H1 (cell line): ENCODE data around the gene UBA6. TPM values are rescaled to one million over a fixed set of nuclear protein-coding genes. Genes with fewer than 3 reads are reported as not detected.

Experiments
- CTCF ChIA-PET: fragments of 300-600 bp; sonication (Branson Sonifier 250); formaldehyde crosslinking; loops from one replicate; lab custom pipeline; 2021; ENCODE audit not compliant: partially characterized antibody; lab: Charles Lee
- POLR2A ChIA-PET: fragments of 300-600 bp; sonication (Branson Sonifier 250); formaldehyde crosslinking; loops from one replicate; lab custom pipeline; 2021; ENCODE audit warnings: inconsistent platforms; ENCODE audit not compliant: partially characterized antibody; lab: Charles Lee
- DNase-seq, 2 experiments: peaks; one replicate each; pipeline versions ENCODE4 v3.0.0 to v3.0.0-alpha.2; 2010 to 2022; ENCODE audit warnings: low spot score in 2 of 2, low read depth in 1 of 2, mixed read lengths in 1 of 2
- FAIRE-seq: peaks from 2 replicates; lab custom pipeline; 2011; peaks lifted over from hg19 to GRCh38; lab: Jason Lieb, UNC
- H2AFZ ChIP-seq: 2 replicates; pipeline ENCODE4 v1.8.1; 2012; ENCODE audit warnings: low read length, inconsistent platforms
- H2AK5ac ChIP-seq: 2 replicates; pipeline ENCODE4 v1.6.1; 2013; ENCODE audit warnings: low read depth, low read length
- H2BK120ac ChIP-seq: replicated peaks from 2 replicates; pipeline ENCODE3; 2013; ENCODE audit warnings: low read depth, low read length, inconsistent platforms
- H2BK12ac ChIP-seq: 2 replicates; pipeline ENCODE4 v1.6.1; 2013; ENCODE audit warnings: low read depth, low read length
- H2BK15ac ChIP-seq: 2 replicates; pipeline ENCODE4 v1.6.1; 2013; ENCODE audit warnings: low read length
- H2BK20ac ChIP-seq: 2 replicates; pipeline ENCODE4 v1.6.1; 2013; ENCODE audit warnings: low read length
- H2BK5ac ChIP-seq: 2 replicates; pipeline ENCODE4 v1.6.1; 2013; ENCODE audit warnings: low read depth, low read length
- H3K14ac ChIP-seq: 2 replicates; pipeline ENCODE4 v1.6.1; 2013; ENCODE audit warnings: inconsistent platforms; ENCODE audit not compliant: insufficient read length
- H3K18ac ChIP-seq: 2 replicates; pipeline ENCODE4 v1.6.1; 2013; ENCODE audit warnings: low read length; ENCODE audit errors: extremely low read depth
- H3K23ac ChIP-seq: 2 replicates; pipeline ENCODE4 v1.6.1; 2013; ENCODE audit warnings: inconsistent platforms; ENCODE audit not compliant: insufficient read length
- H3K23me2 ChIP-seq: 2 replicates; pipeline ENCODE4 v1.6.1; 2013; ENCODE audit warnings: low read depth, low read length
- H3K27ac ChIP-seq: 2 replicates; pipeline ENCODE4 v1.6.1; 2011; ENCODE audit warnings: low read depth, low read length, inconsistent platforms
- H3K27me3 ChIP-seq, 4 experiments: replicated peaks in 1 of 4; 1 replicate in 1 of 4; 2 replicates in 3 of 4; pipeline versions ENCODE4 v1.6.1 to v1.8.1; 2011 to 2013; ENCODE audit warnings: low read length in 3 of 4, mild to moderate bottlenecking in 3 of 4, inconsistent platforms in 2 of 4, mixed read lengths in 2 of 4, moderate library complexity in 1 of 4; ENCODE audit not compliant: control insufficient read depth in 3 of 4, insufficient read depth in 3 of 4; ENCODE audit errors: extremely low read depth in 1 of 4
- H3K36me3 ChIP-seq, 4 experiments: 2 replicates each; pipeline versions ENCODE4 v1.6.1 to v1.8.1; 2011 to 2013; ENCODE audit warnings: mild to moderate bottlenecking in 4 of 4, low read length in 3 of 4, moderate library complexity in 2 of 4, control low read depth in 1 of 4, inconsistent platforms in 1 of 4; ENCODE audit not compliant: insufficient read depth in 4 of 4, control insufficient read depth in 2 of 4
- H3K4ac ChIP-seq: replicated peaks from 2 replicates; pipeline ENCODE3; 2013; ENCODE audit warnings: low read length, low read depth, mixed read lengths, inconsistent platforms; ENCODE audit not compliant: insufficient read length
- H3K4me1 ChIP-seq, 4 experiments: replicated peaks in 1 of 4; 1 replicate in 1 of 4; 2 replicates in 3 of 4; pipeline versions ENCODE4 v1.6.1 to v1.8.1; 2011 to 2013; ENCODE audit warnings: low read length in 3 of 4, inconsistent platforms in 2 of 4, mixed read lengths in 1 of 4; ENCODE audit not compliant: insufficient read depth in 4 of 4, control insufficient read depth in 3 of 4
- H3K4me2 ChIP-seq, 2 experiments: 2 replicates each; pipeline versions ENCODE4 v1.6.1 to v1.8.1; 2011 to 2013; ENCODE audit warnings: low read depth in 2 of 2, low read length in 2 of 2, control low read depth in 1 of 2, inconsistent platforms in 1 of 2, mild to moderate bottlenecking in 1 of 2; ENCODE audit not compliant: insufficient read depth in 1 of 2
- H3K4me3 ChIP-seq, 4 experiments: fragments of 200-600, 300-600 bp in 1 of 4; sonication (generic), shearing (Covaris generic), sonication (Bioruptor Twin) in 1 of 4; 2 replicates each; pipeline versions ENCODE4 v1.5.1 to v1.8.1; 2011 to 2016; ENCODE audit warnings: low read length in 4 of 4, low read depth in 3 of 4, control low read depth in 2 of 4, inconsistent platforms in 2 of 4, mild to moderate bottlenecking in 2 of 4, mixed read lengths in 1 of 4, moderate library complexity in 1 of 4; ENCODE audit not compliant: insufficient read depth in 2 of 4; ENCODE audit errors: extremely low read depth in 1 of 4
- H3K56ac ChIP-seq: replicated peaks from 2 replicates; pipeline ENCODE3; 2013; ENCODE audit warnings: low read depth, mild to moderate bottlenecking, mixed read lengths, low read length, inconsistent platforms; ENCODE audit not compliant: insufficient read length
- H3K79me1 ChIP-seq: 2 replicates; pipeline ENCODE4 v1.6.1; 2013; ENCODE audit warnings: low read depth, low read length, control low read depth
- H3K79me2 ChIP-seq, 2 experiments: 2 replicates each; pipeline versions ENCODE4 v1.6.1 to v1.8.1; 2012 to 2013; ENCODE audit warnings: low read length in 2 of 2, mild to moderate bottlenecking in 2 of 2, inconsistent platforms in 1 of 2; ENCODE audit not compliant: insufficient read depth in 2 of 2, control insufficient read depth in 1 of 2
- H3K9ac ChIP-seq, 4 experiments: replicated peaks in 1 of 4; 1 replicate in 1 of 4; 2 replicates in 3 of 4; pipeline versions ENCODE4 v1.6.1 to v1.8.1; 2011 to 2013; ENCODE audit warnings: low read depth in 3 of 4, low read length in 3 of 4, control low read depth in 2 of 4, mild to moderate bottlenecking in 2 of 4, moderate library complexity in 2 of 4, inconsistent platforms in 1 of 4; ENCODE audit errors: extremely low read depth in 1 of 4
- H3K9me3 ChIP-seq, 2 experiments: 2 replicates each; pipeline versions ENCODE4 v1.6.1 to v1.8.1; 2012 to 2013; ENCODE audit warnings: mild to moderate bottlenecking in 2 of 2, moderate library complexity in 2 of 2, control low read depth in 1 of 2, inconsistent platforms in 1 of 2, low read depth in 1 of 2, low read length in 1 of 2, mixed read lengths in 1 of 2; ENCODE audit not compliant: insufficient read depth in 2 of 2
- H4K20me1 ChIP-seq, 2 experiments: replicated peaks in 1 of 2; 2 replicates each; pipeline versions ENCODE3 to v1.8.1; 2011 to 2013; ENCODE audit warnings: inconsistent platforms in 2 of 2, low read length in 2 of 2, mild to moderate bottlenecking in 1 of 2; ENCODE audit not compliant: insufficient read depth in 2 of 2, control insufficient read depth in 1 of 2
- H4K5ac ChIP-seq: 2 replicates; pipeline ENCODE4 v1.6.1; 2013; ENCODE audit warnings: low read length, low read depth, mixed read lengths, inconsistent platforms; ENCODE audit not compliant: insufficient read length
- H4K8ac ChIP-seq: 2 replicates; pipeline ENCODE4 v1.8.0; 2013; ENCODE audit warnings: mild to moderate bottlenecking, moderate library complexity, low read length, inconsistent platforms; ENCODE audit not compliant: insufficient read depth; ENCODE audit errors: extremely low read depth
- H4K91ac ChIP-seq: replicated peaks from 2 replicates; pipeline ENCODE3; 2013; ENCODE audit warnings: low read length, mixed read lengths, inconsistent platforms; ENCODE audit not compliant: insufficient read length
- ASH2L ChIP-seq: fragments of 200-600, 300-600 bp; sonication (generic); IDR thresholded peaks from one replicate; pipeline ENCODE4 v1.7.1; 2017; ENCODE audit warnings: low read length
- BRCA1 ChIP-seq: IDR thresholded peaks from 2 replicates; pipeline ENCODE4 v1.6.1; 2012; ENCODE audit warnings: low read depth, low read length, improper control_type of control experiment
- CBX5 ChIP-seq: fragments of 300-800, 300-1000 bp; sonication (generic); IDR thresholded peaks from 2 replicates; pipeline ENCODE4 v1.7.1; 2016; ENCODE audit warnings: antibody characterized with exemption, low read length, low read depth
- CEBPB ChIP-seq: IDR thresholded peaks from 2 replicates; pipeline ENCODE4 v1.6.1; 2012; ENCODE audit warnings: low read depth, low read length
- CHD2 ChIP-seq: IDR thresholded peaks from 2 replicates; pipeline ENCODE4 v1.6.1; 2012; ENCODE audit warnings: low read length, improper control_type of control experiment
- FOSL1 ChIP-seq: IDR thresholded peaks from 2 replicates; pipeline ENCODE4 v1.6.1; 2011; ENCODE audit warnings: mild to moderate bottlenecking, low read depth, low read length, moderate library complexity; ENCODE audit not compliant: insufficient read depth
- GTF2F1 ChIP-seq: IDR thresholded peaks from 2 replicates; pipeline ENCODE4 v1.6.1; 2012; ENCODE audit warnings: low read depth, low read length, improper control_type of control experiment, borderline replicate concordance
- JUND ChIP-seq: IDR thresholded peaks from 2 replicates; pipeline ENCODE4 v1.6.1; 2011; ENCODE audit warnings: mild to moderate bottlenecking, improper control_type of control experiment, low read length
- MAFK ChIP-seq: IDR thresholded peaks from 2 replicates; pipeline ENCODE4 v1.6.1; 2012; ENCODE audit warnings: low read depth, mild to moderate bottlenecking, improper control_type of control experiment, low read length
- SP2 ChIP-seq: IDR thresholded peaks from 2 replicates; pipeline ENCODE4 v1.6.1; 2012; ENCODE audit warnings: mild to moderate bottlenecking, low read length, inconsistent platforms
- TAF7 ChIP-seq: optimal IDR thresholded peaks from 2 replicates; pipeline ENCODE3; 2011; ENCODE audit warnings: low read depth, mild to moderate bottlenecking, inconsistent platforms, low read length, moderate library complexity, borderline replicate concordance
- USF2 ChIP-seq: IDR thresholded peaks from 2 replicates; pipeline ENCODE4 v1.6.1; 2011; ENCODE audit warnings: low read length, improper control_type of control experiment
- WGBS, 2 experiments: shearing (Covaris generic) in 1 of 2; methylation state at CpG; one replicate each; pipeline versions ENCODE4 v1.1.6 to v1.1.7; 2013 to 2015; ENCODE audit warnings: low lambda C conversion rate in 2 of 2, mixed read lengths in 2 of 2, inconsistent platforms in 1 of 2, low coverage in 1 of 2, missing lambda C conversion rate in 1 of 2; ENCODE audit not compliant: insufficient replicate concordance in 2 of 2, insufficient coverage in 1 of 2, insufficient read length in 1 of 2; ENCODE audit errors: extremely low coverage in 1 of 2, missing lambda C conversion rate in 1 of 2; 5-methylcytosine and 5-hydroxymethylcytosine counted together
- polyA plus RNA-seq, 7 experiments: library from polyadenylated mRNA; depleted of rRNA in 3 of 7; stranded (reverse) in 5 of 7; unstranded in 2 of 7; fragments of >200 nt in 5 of 7; fragments of 200-250 nt in 2 of 7; gene quantifications; 1 replicate in 5 of 7; 2 replicates in 1 of 7; 4 replicates in 1 of 7; pipeline versions ENCODE4 v1.2.1 to v1.2.3, GENCODE V29; 2011 to 2013; ENCODE audit warnings: missing spikeins in 2 of 7, mixed read lengths in 2 of 7
- total RNA-seq: library from RNA; stranded (reverse); fragmentation: NEBNext Ultra II Directional; extraction: Animal tissue kit (Norgen Biotek cat#: 25700); gene quantifications from 2 replicates; pipeline ENCODE4 v1.2.1, GENCODE V29; 2021

The UBA6 gene
- total and polyA plus RNA-seq, 2 of the 8 experiments (the other 6 are each of a cell fraction or from before 2014, with no cell fraction given), result 17.4 to 74.3 TPM

DNA sequence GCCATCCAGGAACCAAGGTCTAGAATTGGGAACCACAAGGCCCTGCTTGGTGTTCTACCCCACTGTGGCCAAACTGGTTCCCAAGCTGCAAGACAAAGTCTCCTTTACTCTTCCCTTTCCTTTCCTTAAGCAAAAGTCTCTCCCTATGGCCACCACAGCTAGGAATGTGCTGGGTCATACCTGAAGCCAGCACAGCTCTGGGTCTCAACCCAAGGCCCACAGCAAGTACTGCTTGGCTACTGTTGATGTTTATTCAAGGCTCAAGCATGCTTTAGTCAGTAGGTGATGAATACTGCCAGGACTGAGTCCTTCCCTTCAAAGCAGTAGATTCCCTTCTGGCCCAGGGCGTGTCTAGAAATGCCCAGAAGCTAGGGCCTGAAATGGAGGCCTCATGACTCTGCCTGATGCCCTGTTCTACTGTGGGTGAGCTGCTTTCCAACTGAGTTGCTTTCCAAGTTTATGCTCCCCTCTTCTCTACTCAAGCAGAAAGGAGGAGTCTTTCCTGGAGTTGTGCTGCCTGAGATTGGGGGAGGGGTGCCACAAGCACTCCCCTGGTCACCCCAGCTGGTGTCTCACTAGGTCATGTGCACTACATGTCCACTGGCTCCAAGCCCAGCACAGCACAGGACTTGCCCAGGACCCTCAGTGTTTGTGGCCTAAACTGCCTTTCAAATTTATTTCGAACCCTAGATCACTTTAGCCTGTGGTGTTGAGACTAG lies 97.5 kb downstream of the UBA6 start:
- Histone ChIP-seq H3K79me2 (no peaks in the 10 kb centered on the region), H3K23ac (no peak overlapping the region), H2AK5ac (no peak overlapping the region), H3K9me3 (no peaks in the 10 kb centered on the region), H3K18ac (no peak overlapping the region), H2BK120ac (no peak overlapping the region), H3K4me3 (no peak overlapping the region), H3K56ac (no peak overlapping the region), H3K9ac (no peak overlapping the region), H2BK15ac (no peak overlapping the region), H2AFZ (peak overlapping the region; percentile 64), H4K20me1 (no peaks in the 10 kb centered on the region), H3K27me3 (no peaks in the 10 kb centered on the region), H4K91ac (no peak overlapping the region), H3K36me3 (no peaks in the 10 kb centered on the region), H3K23me2 (no peaks in the 10 kb centered on the region), H3K4ac (no peak overlapping the region), H3K14ac (no peak overlapping the region)
- no peak for FAIRE-seq
- CTCF ChIA-PET, result no interaction called here
- POLR2A ChIA-PET, result no interaction called here
- no peak for TF ChIP-seq JUND
- no peak for TF ChIP-seq FOSL1
- TF ChIP-seq USF2, result no peak
- TF ChIP-seq ASH2L, result no peak
- no peak for TF ChIP-seq TAF7
- TF ChIP-seq BRCA1, result no peak
- TF ChIP-seq SP2, result no peak
- TF ChIP-seq GTF2F1, result no peak
- TF ChIP-seq MAFK, result no peak
- no peak for TF ChIP-seq CEBPB
- TF ChIP-seq CBX5, result no peak
- TF ChIP-seq CHD2, result no peak
- TF ChIP-seq, all 59 proteins: peak for 0
- no peak for DNase-seq
- Histone ChIP-seq H3K4me2 (no peak overlapping the region), H2BK12ac (no peak overlapping the region), H3K27ac (no peak overlapping the region), H2BK20ac (no peak overlapping the region), H4K5ac (no peak overlapping the region), H4K8ac (peak overlapping the region; percentile 51; the same call in 1 of the 2 replicates), H3K4me1 (no peaks in the 10 kb centered on the region), H3K79me1 (no peaks in the 10 kb centered on the region), H2BK5ac (no peak overlapping the region)
- WGBS, 2 experiments, result 66% methylated on average over 2 of the region's 2 CpGs; no CpG with 5 or more reads in 1 of the 2 experiments
